PC-9 (cell line): ENCODE data around the gene MEGF8. TPM values are rescaled to one million over a fixed set of nuclear protein-coding genes. Genes with fewer than 3 reads are reported as not detected.
A peak's percentile ranks its signal among the peaks of the same experiment; 100 is the strongest.

Experiments
- BruUV-seq: library from RNA; stranded (reverse); fragments of 400-500 nt; replicated peaks from 2 replicates; lab custom pipeline; 2021; lab: Mats Ljungman, UMichigan
- CTCF ChIA-PET: fragments of 300-600 bp; sonication (Branson Sonifier 250); formaldehyde crosslinking; loops from one replicate; lab custom pipeline; 2022; ENCODE audit warnings: antibody characterized with exemption; lab: Charles Lee
- POLR2A ChIA-PET: fragments of 300-600 bp; sonication (Branson Sonifier 250); formaldehyde crosslinking; loops from one replicate; lab custom pipeline; 2022; ENCODE audit warnings: antibody characterized with exemption; ENCODE audit not compliant: unreplicated experiment; lab: Charles Lee
- DNase-seq, 2 experiments: peaks; one replicate each; pipeline versions ENCODE4 v3.0.0 to v3.0.0-alpha.2; 2015 to 2022; ENCODE audit warnings: mixed read lengths in 1 of 2
- H2AFZ ChIP-seq: fragments of 200-600 bp; sonication (generic); 2 replicates; pipeline ENCODE4 v1.8.1; 2017; ENCODE audit warnings: antibody characterized with exemption
- H3F3A ChIP-seq: fragments of 200-600 bp; sonication (generic); 2 replicates; pipeline ENCODE4 v1.8.1; 2017; ENCODE audit warnings: antibody characterized with exemption, mild to moderate bottlenecking, low read depth; ENCODE audit not compliant: insufficient read depth
- H3K27ac ChIP-seq: fragments of 200-600 bp; sonication (generic); 2 replicates; pipeline ENCODE4 v1.6.1; 2016; ENCODE audit warnings: mixed run types
- H3K27me3 ChIP-seq: fragments of 200-600 bp; sonication (generic); 2 replicates; pipeline ENCODE4 v1.6.1; 2016; ENCODE audit warnings: low read depth, mixed run types; ENCODE audit not compliant: insufficient read depth
- H3K36me3 ChIP-seq: fragments of 200-600 bp; sonication (generic); 2 replicates; pipeline ENCODE4 v1.6.1; 2016; ENCODE audit warnings: low read depth, mixed run types
- H3K4me1 ChIP-seq: fragments of 200-600 bp; sonication (generic); replicated peaks from 2 replicates; pipeline ENCODE4 v1.6.1; 2016; ENCODE audit warnings: mixed run types; ENCODE audit not compliant: insufficient read depth
- H3K4me2 ChIP-seq: fragments of 200-600 bp; sonication (generic); 2 replicates; pipeline ENCODE4 v1.6.1; 2017; ENCODE audit warnings: mixed run types
- H3K4me3 ChIP-seq: fragments of 200-600 bp; sonication (generic); 2 replicates; pipeline ENCODE4 v1.6.1; 2016; ENCODE audit warnings: mixed run types
- H3K79me2 ChIP-seq: fragments of 200-600 bp; sonication (generic); 2 replicates; pipeline ENCODE4 v1.6.1; 2017; ENCODE audit warnings: low read depth, mixed run types
- H3K9me2 ChIP-seq: fragments of 200-600 bp; sonication (generic); 2 replicates; pipeline ENCODE4 v1.8.1; 2017; ENCODE audit warnings: mild to moderate bottlenecking; ENCODE audit not compliant: insufficient read depth
- H3K9me3 ChIP-seq: fragments of 200-600 bp; sonication (generic); 2 replicates; pipeline ENCODE4 v1.8.1; 2016; ENCODE audit warnings: low read depth; ENCODE audit not compliant: insufficient read depth
- H4K20me1 ChIP-seq: fragments of 200-600 bp; sonication (generic); 2 replicates; pipeline ENCODE4 v1.8.1; 2017; ENCODE audit not compliant: insufficient read depth
- EZH2 ChIP-seq: fragments of 200-600 bp; sonication (generic); IDR thresholded peaks from 2 replicates; pipeline ENCODE4 v1.8.0; 2017; ENCODE audit warnings: antibody characterized with exemption, low read depth
- intact Hi-C: fragments of 100-400 bp; cut with micrococcal nuclease; formaldehyde crosslinking; loops from one replicate; pipeline ENCODE4 v1.10.0; 2022; ENCODE audit not compliant: unreplicated experiment
- total RNA-seq: library from RNA; stranded (reverse); gene quantifications from 2 replicates; pipeline ENCODE4 v1.2.3, GENCODE V29; 2021
- TF ChIP-seq, protein P1 (sequence below): fragments of 200-600 bp; sonication (generic); conservative IDR thresholded peaks from 2 replicates; pipeline ENCODE4 v1.6.1; 2017; ENCODE audit warnings: mixed run types, antibody characterized with exemption, mild to moderate bottlenecking, moderate library complexity

Gene MEGF8
- total RNA-seq, 1 experiment from 2014 or later, result 40.6 TPM

GRCh38 chr19:42394751-42395150, 69.3 kb downstream of the MEGF8 start:
- ChIA-PET CTCF (no interaction called here), POLR2A (no interaction called here)
- BruUV-seq, result no TSS peak
- no peak for DNase-seq
- Histone ChIP-seq H3K9me2 (no peaks in the 10 kb centered on the region), H2AFZ (no peak overlapping the region), H4K20me1 (no peaks in the 10 kb centered on the region), H3K36me3 (no peaks in the 10 kb centered on the region), H3K27ac (no peak overlapping the region), H3K27me3 (peaks cover 3% of the 10 kb centered on the region; the same call in 1 of the 2 replicates), H3K4me2 (no peak overlapping the region), H3K9me3 (no peaks in the 10 kb centered on the region), H3K4me1 (peaks cover 42% of the 10 kb centered on the region), H3F3A (peaks cover 20% of the 10 kb centered on the region; the same call in 1 of the 2 replicates), H3K4me3 (no peak overlapping the region), H3K79me2 (peaks cover 12% of the 10 kb centered on the region)
- TF ChIP-seq EZH2, result no peak
- TF ChIP-seq, protein P1, sequence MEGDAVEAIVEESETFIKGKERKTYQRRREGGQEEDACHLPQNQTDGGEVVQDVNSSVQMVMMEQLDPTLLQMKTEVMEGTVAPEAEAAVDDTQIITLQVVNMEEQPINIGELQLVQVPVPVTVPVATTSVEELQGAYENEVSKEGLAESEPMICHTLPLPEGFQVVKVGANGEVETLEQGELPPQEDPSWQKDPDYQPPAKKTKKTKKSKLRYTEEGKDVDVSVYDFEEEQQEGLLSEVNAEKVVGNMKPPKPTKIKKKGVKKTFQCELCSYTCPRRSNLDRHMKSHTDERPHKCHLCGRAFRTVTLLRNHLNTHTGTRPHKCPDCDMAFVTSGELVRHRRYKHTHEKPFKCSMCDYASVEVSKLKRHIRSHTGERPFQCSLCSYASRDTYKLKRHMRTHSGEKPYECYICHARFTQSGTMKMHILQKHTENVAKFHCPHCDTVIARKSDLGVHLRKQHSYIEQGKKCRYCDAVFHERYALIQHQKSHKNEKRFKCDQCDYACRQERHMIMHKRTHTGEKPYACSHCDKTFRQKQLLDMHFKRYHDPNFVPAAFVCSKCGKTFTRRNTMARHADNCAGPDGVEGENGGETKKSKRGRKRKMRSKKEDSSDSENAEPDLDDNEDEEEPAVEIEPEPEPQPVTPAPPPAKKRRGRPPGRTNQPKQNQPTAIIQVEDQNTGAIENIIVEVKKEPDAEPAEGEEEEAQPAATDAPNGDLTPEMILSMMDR, result no peak
- intact Hi-C loops, result no loop called here

GRCh38 chr19:42396381-42397262, 71.2 kb downstream of the MEGF8 start:
- Histone ChIP-seq H3K36me3 (no peaks in the 10 kb centered on the region), H3K9me3 (no peaks in the 10 kb centered on the region), H3K79me2 (peaks cover 12% of the 10 kb centered on the region), H3K4me2 (peak overlapping the region; percentile 93), H3F3A (peaks cover 22% of the 10 kb centered on the region; the same call in 1 of the 2 replicates), H2AFZ (peak overlapping the region; percentile 88), H3K4me3 (peak overlapping the region; percentile 71), H3K9me2 (no peaks in the 10 kb centered on the region), H3K27ac (peak overlapping the region; percentile 86), H3K27me3 (no peaks in the 10 kb centered on the region), H4K20me1 (no peaks in the 10 kb centered on the region), H3K4me1 (peaks cover 34% of the 10 kb centered on the region)
- BruUV-seq, result TSS peak; percentile 93
- ChIA-PET CTCF (interaction anchor here (0.6 to 0.7 kb wide), 3 partner anchors 52 to 154 kb away, joined by 3 to 7 read pairs (median 4); partner anchors contain the start of genes CIC and GSK3A), POLR2A (interaction anchor here (0.5 to 1.1 kb wide), 11 partner anchors 10 to 1446 kb away, joined by 3 to 8 read pairs (median 5); partner anchors contain the start of gene PSG8)
- intact Hi-C loops, result loop anchor here (2.0 kb wide), 2 partner anchors 72 to 154 kb away; partner anchors contain the start of genes GSK3A and MEGF8
- TF ChIP-seq EZH2, result no peak
- TF ChIP-seq, protein P1, result no peak
- DNase-seq, result peak; percentile 99 to 100
